ENCODE results near the gene LATS1. TPM values are rescaled to one million over a fixed set of nuclear protein-coding genes. Genes with fewer than 3 reads are reported as not detected.
A peak's percentile ranks its signal among the peaks of the same experiment; 100 is the strongest.

Gene LATS1
- total RNA-seq, 1 donor from 2014 or later = 11.4 TPM

- H3K4me3 ChIP-seq (ENCODE audit: low read depth, low read length) = peak overlapping the region; percentile 90
- no peak for DNase-seq (ENCODE audit: low read depth)
- TF ChIP-seq, protein P1, sequence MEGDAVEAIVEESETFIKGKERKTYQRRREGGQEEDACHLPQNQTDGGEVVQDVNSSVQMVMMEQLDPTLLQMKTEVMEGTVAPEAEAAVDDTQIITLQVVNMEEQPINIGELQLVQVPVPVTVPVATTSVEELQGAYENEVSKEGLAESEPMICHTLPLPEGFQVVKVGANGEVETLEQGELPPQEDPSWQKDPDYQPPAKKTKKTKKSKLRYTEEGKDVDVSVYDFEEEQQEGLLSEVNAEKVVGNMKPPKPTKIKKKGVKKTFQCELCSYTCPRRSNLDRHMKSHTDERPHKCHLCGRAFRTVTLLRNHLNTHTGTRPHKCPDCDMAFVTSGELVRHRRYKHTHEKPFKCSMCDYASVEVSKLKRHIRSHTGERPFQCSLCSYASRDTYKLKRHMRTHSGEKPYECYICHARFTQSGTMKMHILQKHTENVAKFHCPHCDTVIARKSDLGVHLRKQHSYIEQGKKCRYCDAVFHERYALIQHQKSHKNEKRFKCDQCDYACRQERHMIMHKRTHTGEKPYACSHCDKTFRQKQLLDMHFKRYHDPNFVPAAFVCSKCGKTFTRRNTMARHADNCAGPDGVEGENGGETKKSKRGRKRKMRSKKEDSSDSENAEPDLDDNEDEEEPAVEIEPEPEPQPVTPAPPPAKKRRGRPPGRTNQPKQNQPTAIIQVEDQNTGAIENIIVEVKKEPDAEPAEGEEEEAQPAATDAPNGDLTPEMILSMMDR (conservative IDR thresholded peaks at IDR 0.05; ENCODE audit: low read depth, low read length) = no peak
These were observed 1.5 kb downstream of the LATS1 start for GRCh38 chr6:149716181-149716963.

- H3K4me3 ChIP-seq (ENCODE audit: low read depth, low read length) = no peak overlapping the region
- TF ChIP-seq, protein P1 (conservative IDR thresholded peaks at IDR 0.05; ENCODE audit: low read depth, low read length) = no peak
- no peak for DNase-seq (ENCODE audit: low read depth)
These were observed 3.5 kb downstream of the LATS1 start for GRCh38 chr6:149714442-149714841.

GRCh38 chr6:149711711-149712110 is 6.2 kb downstream of the LATS1 start:
- no peak for DNase-seq (ENCODE audit: low read depth)
- TF ChIP-seq, protein P1 (conservative IDR thresholded peaks at IDR 0.05; ENCODE audit: low read depth, low read length) = no peak
- no peak overlapping the region for H3K4me3 ChIP-seq (ENCODE audit: low read depth, low read length)

DNA sequence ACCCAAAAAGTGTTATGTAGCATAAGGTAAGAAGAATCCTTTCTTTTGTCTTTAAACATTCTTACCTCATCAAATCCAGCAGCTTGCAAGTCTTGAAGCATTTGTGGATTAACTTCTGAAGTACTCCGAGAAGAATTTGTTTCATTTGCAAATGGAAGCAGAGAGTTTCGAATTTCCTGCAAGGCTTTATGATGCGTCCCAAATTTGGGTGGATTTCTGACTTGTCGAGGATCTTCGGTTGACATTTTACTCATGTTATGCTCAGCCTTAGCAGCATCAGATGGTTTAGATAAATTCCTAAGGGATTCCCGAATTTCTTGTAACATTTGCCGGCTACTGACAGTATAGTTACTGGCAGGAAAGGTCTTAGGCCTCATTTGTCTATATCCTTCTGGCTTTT is 16.2 kb downstream of the LATS1 start:
- DNase-seq (ENCODE audit: low read depth) = no peak
- TF ChIP-seq, protein P1 (conservative IDR thresholded peaks at IDR 0.05; ENCODE audit: low read depth, low read length) = no peak
- H3K4me3 ChIP-seq (ENCODE audit: low read depth, low read length) = no peak overlapping the region

DNA sequence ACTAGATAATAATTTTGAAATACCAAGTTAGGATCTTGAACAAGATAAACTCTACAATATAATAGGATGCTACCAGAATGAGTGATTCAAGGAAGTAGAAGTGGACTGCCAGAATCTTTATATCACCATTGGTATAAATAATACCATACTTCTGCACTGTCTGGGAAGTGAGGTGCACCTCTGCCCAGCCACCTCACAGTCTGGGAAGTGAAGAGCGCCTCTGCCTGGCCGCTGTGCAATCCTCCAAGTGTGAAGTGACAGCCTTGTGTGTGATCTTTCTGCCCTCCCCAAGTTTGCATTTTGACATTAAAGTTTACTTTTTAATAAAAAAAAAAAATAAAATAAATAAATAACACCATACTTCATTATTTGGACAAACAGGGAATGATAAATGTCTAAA is 18.8 kb downstream of the LATS1 start:
- TF ChIP-seq, protein P1 (conservative IDR thresholded peaks at IDR 0.05; ENCODE audit: low read depth, low read length) = no peak
- DNase-seq (ENCODE audit: low read depth) = no peak
- H3K4me3 ChIP-seq (ENCODE audit: low read depth, low read length) = no peak overlapping the region

- DNase-seq (ENCODE audit: low read depth) = no peak
- no peak overlapping the region for H3K4me3 ChIP-seq (ENCODE audit: low read depth, low read length)
- TF ChIP-seq, protein P1 (conservative IDR thresholded peaks at IDR 0.05; ENCODE audit: low read depth, low read length) = no peak
These were observed 19.7 kb downstream of the LATS1 start for GRCh38 chr6:149698175-149698574.

GRCh38 chr6:149696901-149697300 is 21.0 kb downstream of the LATS1 start:
- H3K4me3 ChIP-seq (ENCODE audit: low read depth, low read length) = no peak overlapping the region
- TF ChIP-seq, protein P1 (conservative IDR thresholded peaks at IDR 0.05; ENCODE audit: low read depth, low read length) = no peak
- DNase-seq (ENCODE audit: low read depth) = no peak

All from epithelial cell of proximal tubule (primary cell).